Putamen (tissue), 1 donor: ENCODE results near the gene YPEL5.
"Not testable (repeated sequence)": the region's sequence is repeated elsewhere in the genome, so short reads cannot be mapped to it uniquely, and the experiment has no call there.

Experiments used
- DNase-seq: peaks from one replicate; pipeline ENCODE4 v3.0.0-alpha.2; 2016; ENCODE audit warnings: low spot score

Gene YPEL5

DNA sequence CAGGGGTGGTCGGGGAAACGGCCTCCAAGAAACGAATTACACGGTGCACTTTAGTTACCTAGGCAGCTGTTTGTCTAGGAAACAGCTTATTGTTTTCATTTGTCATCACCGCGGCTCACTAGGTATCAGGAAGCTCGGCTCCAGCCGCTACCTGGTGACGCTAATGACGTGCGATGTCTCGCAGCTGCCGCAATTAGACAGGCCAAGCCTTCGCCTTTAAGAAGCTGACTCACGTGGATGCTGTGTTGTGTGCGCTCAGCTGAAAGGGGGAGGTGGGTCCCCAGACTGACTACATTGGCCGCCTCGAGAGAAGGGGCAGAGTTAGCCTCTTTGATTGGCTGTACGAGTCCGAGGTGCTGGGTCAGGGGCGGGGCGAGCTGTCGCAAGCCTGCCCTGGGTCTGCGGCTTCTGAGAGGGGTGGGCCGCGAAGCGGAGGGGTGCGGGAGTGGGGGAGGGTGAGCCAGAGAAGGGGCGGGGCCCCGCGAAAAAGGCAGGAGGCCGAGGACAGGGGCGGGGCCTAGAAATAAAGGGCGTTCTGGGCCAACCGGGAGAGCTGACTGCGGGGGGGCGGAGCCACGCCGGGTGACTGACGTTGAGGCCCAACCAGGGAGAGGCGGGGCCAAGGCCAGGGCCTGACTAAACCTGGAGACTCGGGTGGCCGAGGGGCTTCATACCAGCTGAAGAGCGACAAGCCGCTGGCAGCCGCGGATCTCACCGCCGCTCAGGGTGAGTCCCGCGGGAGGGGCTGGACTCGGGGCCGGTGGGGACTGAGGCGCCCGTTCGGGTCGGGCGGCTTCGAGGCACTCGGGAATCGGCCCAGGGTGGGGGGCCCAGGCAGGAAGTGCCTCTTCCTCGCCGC is at the start of gene YPEL5:
Gene YPEL5 (plus strand): TSS at position 671 of the 859 bp plus-strand sequence. CDS start 9,645 bp downstream, outside the sequence.
- DNase-seq = peak; percentile 99

DNA sequence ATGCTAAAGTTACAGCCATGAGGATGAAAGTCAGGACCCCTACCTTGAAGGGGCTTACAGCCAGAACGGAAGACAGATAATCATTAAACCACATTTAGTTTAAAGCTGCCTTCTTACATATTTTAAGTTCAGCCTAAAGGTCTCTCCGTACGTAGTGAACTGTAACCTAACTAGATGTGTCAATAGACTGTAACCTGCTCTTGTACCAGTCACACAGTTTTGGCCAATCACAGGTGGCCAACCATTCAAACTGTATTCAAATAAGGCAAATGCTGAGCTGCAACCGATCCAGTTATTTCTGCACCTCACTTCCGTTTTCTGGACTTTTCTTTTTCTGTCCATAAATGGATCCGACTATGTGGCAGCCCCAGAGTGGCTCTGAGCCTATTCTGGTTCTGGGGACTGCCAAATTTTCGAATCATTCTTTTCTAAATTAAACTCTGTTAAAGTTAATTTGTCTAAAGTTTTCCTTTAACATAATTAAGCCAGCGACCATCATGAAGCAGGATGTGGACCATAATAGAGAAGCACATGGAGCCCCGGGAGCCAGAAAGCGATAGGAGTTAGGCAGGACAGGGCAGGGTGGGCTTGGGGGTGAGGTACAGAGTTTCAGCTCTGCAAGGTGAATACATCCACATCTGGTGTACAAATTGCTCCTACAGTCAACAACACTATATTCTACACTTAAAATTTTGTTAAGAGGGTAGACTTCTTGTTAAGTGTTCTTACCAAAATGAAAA is 48.4 kb upstream of the YPEL5 start:
- DNase-seq = no peak

DNA sequence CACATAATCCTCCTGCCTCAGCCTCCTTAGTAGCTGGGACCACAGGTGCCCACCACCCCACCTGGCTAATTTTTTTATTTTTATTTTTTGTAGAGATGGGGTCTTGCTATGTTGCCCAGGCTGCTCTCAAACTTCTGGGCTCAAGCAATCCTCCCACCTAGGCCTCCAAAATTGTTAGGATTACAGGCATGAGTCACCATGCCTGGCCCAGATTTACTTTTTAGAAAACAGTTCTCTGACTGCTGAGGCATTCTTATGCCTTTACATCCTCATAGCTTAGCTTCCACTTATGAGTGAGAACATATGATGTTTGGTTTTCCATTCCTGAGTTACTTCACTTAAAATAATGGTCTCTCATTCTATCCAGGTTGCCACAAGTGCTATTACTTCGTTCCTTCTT is 47.4 kb upstream of the YPEL5 start:
- DNase-seq = not testable (repeated sequence)

DNA sequence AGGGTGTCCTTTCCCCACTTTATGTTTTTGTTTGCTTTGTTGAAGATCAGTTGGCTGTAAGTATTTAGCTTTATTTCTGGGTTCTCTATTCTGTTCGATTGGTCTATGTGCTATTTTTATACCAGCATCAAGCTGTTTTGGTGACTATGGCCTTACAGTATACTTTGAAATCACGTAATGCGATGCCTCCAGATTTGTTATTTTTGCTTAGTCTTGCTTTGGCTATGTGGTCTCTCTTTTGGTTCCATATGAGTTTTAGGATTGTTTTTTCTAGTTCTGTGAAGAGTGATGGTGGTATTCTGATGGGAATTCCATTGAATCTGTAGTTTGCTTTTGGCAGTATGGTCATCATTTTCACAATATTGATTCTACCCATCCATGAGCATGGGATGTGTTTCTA is 46.1 kb upstream of the YPEL5 start:
- DNase-seq = not testable (repeated sequence)

DNA sequence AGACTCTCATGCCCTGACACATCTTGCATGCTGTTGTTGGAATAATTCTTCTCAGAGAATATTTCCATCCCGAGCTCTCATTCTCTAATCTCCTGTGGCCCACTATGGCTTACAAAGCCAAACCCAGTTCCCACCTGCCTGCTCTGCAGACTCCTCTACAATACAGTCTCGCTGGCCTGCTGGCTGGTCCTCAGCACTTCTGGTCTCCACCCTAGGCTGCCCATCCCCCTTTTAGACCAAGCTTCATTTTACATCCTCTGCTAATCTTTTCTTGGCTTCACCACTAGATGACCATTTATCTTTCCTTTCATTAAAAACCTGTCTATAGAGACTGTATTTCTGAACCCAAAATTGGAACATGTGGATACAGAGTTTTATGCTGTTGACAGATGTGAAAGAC is 42.5 kb upstream of the YPEL5 start:
- DNase-seq = no peak

DNA sequence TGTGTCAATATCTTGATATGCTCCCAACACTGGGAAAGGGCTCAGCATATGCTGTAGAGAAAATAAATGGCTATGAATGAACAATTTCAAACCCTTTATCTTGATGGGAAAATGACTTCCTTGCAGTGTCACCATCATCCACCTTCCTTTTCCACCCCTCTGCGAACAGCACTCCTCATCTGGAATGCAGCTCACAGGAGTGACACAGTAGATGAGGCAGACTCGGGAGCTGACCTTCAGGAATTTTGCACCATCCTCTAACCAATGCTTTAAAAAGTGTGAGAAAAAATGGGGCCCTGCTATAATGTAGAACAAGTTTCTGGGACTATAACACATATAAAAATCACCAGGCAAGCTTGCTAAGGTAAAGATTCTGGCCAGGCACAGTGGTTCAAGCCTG is 41.3 kb upstream of the YPEL5 start:
- no peak for DNase-seq

DNA sequence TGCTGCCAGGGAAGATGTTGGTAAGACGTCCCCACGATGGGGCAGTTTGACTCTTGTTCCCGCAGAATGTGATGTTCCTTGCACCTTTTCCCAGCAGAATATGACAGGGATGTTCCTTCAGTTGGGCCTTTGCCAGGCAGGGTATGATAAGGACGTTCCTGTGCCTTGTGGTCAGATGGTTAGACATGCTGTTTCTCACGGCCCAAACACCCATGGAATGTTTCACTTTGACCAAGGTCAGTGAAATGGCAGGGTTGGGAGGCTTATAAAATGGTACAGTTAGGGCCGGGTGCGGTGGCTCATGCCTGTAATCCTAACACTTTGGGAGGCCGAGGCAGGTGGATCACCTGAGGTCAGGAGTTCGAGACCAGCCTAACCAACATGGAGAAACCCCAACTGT is 40.3 kb upstream of the YPEL5 start:
- DNase-seq = no peak

DNA sequence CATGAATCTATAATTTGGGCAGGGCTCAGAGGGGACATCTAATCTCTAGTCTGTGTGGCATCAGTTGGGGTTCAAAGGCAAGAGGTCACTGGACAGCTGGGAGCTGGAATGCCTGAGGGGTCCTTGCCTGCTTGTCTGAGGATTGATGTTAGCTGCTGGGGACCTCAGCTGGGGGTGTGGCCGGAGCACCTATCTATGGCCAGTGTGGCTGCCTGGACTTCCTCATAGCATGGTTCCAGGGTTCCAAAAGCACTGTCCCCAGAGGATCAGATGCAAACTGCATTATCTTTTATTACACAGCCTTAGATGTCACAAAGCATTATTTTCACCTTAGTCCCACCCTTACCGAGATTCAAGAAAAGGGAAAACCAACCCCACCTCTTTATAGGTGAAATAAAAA is 38.6 kb upstream of the YPEL5 start:
- no peak for DNase-seq

DNA sequence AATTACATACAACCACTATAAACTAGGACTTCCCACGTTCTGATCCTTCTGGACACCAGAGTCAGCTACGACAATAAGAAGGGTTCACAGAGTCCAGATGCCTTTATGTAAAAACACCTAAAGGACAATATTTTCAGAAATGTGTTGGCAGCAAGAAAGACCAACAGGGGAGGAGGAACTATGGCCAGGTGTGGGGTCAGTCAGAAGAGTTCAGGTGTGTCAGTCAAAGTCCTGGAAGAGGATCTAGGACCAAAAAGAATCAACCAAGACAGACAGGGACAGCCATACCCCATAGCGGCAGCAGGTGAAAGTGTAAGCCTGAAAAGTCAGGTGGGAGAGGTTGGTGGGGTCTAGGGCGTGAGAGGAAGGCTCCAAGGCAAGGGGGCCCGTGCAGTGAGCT is 38.0 kb upstream of the YPEL5 start:
- no peak for DNase-seq

DNA sequence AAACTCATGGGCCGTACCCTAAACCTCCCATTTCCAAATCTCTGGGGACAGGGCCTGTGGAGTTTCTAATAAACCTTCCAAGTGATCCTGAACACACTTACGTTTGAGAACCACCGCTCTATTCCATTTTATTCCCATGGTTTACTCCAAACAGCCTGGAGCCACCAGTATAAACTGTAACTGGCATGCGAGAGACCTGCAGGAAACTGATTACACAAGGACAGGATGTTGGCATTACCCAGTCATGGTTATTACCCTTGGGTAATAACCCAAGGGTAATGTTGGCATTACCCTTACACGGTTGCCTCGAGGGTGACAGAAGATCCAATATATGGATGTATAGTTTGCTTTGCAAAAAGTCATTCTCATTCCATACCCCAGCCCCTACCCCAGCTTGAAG is 37.0 kb upstream of the YPEL5 start:
- DNase-seq = no peak

DNA sequence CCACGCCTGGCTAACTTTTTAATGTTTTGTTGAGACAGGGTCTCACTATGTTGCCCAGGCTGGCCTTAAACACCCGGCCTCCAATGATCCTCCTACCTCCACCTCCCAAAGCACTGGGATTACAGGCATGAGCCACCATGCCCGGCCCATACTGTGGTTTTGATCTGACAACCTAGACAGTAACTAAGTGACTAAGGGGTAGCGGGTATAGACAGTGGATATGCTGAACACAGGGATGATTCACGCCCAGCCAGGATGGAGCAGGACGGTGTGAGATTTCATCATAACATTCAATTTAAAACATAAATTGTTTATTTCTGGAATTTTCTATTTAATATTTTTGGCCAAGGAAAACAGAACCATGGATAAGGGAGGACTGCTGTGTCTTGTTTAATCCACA is 36.0 kb upstream of the YPEL5 start:
- DNase-seq = no peak

DNA sequence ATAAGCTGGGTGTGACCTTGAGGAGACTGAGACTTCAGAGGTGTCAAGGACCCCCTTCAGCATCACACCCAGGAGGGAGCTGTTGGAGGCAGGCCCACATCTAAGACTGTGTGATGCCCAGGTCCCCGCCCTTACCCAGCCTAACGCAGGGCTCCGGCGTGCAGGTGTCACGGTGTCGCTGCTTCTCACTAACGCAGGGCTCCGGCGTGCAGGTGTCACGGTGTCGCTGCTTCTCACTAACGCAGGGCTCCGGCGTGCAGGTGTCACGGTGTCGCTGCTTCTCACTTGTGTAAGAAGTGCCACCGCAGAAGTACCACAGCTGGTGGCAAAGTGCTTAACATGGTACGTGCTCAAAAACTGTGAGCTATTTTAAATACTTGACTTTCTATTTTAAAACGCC is 35.6 kb upstream of the YPEL5 start:
- not testable (repeated sequence) for DNase-seq

DNA sequence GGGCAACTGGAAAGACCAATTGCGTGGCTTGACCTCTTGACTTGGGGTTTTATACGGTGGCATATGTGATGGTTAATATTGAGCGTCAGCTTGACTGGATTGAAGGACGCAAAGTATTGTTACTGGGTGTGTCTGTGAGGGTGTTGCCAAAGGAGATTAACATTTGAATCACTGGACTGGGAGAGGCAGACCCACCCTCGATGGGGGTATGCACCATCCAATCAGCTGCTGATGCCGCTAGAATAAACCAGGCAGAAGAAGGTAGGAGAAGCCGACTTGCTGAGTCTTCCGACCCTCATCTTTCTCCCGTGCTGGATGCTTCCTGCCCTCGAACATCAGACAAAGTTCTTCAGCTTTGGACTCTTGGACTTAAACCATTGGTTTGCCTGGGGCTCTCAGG is 34.2 kb upstream of the YPEL5 start:
- DNase-seq = no peak

DNA sequence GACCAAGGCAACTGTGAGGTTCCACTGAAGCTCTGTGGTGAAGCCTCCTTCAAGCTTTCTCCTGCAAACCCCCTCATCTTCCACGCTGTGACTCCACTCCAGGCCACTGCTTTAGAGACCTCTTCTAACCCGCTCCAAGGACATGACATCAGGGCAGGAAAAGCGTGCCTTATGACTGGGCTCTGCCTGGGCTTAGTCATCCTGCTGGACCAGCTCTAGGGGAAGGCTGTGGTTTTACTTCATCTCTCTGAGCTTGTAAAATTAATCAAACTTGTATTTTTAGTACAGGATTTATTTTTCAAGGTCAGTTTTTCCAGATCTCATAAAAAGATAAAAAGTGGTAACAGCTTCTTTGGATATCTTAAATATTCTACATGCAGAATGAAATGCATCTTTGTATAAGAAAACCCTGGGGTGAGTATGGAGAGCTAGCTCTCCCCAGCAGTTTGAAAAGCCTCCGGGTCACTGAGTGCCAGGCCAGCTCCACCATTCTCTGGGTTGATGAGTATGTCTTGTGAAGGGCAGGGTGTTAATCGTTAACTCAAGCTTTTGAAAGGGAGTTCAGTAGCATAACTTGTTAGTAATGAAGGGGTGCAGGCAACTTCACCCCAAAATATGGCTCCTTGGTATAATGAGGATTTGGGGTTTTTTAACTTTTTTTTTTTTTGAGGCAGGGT is 33.1 kb upstream of the YPEL5 start:
- no peak for DNase-seq

DNA sequence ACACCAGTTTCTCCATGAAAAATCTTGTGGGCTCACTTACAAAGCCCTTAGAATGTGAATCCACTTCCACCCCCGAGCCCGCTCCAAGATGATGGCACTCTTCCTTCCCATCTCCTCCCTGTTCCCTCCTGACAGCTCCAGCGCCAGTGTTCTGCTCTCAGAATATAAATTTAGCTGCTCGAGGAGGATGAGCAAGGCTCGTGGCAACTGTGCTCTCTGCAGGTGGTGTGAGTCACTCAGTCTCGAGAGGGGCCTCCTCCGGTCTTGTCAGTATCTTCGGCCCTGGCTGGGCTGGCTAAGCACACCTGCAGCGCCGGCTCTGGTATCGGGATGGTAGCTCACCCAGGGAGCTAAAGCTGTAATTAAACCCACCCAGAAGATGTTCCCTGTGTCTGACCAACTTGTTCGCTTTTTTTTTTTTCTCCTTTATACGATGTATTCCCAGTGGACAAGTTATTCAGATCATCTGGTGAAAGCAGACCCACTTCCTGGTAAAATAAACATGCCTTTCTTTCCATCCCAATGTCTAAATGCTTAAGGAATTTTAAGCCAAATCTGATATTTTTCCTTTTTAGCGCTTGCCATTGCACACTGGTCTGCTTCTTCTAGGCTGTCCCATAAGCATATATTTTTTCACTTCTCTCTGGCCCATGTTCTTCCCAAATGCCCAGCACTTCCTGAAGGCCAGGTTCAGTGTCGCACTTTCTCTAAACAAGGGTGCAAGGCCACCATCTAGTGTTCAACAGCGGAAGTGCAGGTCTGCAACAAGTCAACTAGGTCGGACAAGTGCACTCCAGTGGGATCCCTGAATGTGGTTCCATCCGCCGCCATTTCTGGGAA is 31.4 kb upstream of the YPEL5 start:
- DNase-seq = peak; percentile 82

DNA sequence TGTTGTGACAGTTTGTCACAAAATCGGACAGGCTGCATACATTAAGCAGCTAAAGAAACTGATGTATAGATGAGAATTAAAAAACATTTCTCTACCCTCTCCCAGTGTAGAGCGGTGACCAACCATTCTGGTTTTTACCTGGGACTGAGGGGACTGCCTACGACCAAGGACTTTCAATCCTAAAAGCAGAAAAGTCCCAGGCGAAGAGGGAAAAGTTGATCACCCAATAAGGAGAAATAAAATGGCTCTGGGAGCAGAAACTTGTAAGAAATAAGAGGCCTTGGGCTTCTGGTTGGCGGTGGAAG is 30.9 kb upstream of the YPEL5 start:
- no peak for DNase-seq

DNA sequence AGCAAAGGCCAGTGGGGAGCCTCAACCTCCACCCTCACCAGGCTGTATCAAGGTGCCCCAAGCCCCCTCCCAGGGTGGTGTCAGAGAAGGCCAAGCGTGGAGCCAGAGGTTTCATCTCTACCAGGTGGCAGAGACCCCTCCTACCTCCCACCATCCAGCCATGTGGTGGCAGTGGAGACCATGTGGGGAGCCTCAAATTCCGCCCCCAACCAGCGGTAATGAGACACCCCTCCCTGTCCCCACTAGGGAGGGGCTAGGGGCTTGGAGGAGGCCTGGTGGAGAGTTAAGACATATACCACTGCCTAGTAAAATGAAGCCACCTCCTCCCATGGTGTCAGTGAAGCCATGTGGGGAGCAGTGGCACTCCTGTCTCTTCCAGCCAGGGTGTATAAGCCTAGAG is 24.4 kb upstream of the YPEL5 start:
- DNase-seq = no peak

DNA sequence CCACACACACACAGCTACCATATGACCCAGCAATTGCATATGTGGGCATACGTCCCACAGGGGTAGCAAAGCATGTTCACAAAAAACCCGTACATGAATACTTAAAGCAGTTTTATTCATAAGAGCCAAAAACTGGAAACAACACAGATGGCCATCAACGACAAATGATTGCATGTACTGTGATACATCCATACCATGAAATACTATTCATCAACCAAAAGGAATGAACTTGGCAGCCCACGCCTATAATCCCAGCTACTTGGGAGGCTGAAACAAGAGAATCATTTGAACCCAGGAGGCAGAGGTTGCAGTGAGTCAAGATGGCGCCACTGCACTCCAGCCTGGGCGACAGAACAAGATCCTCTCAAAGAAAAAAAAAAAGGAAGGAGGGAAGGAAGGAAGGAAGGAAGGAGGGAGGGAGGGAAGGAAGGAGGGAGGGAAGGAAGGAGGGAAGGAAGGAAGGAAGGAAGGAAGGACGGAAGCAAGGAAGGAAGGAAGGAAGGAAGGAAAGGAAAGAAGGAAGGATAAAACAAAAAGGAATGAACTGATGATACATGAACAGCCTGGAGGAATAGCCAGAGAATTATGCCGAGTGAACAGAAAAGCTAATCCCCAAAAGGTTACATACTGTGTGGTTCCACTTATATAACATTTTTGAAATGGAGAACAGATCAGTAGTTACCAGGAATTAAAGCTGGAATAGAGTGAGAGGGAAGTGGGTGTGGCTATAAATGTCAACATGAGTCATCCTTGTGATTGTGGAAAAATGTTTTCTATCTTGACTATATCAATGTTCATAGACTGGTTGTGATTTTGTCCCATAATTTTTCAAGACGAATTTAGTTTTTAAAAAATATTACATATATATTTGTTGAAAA is 19.6 kb upstream of the YPEL5 start:
- no peak for DNase-seq

DNA sequence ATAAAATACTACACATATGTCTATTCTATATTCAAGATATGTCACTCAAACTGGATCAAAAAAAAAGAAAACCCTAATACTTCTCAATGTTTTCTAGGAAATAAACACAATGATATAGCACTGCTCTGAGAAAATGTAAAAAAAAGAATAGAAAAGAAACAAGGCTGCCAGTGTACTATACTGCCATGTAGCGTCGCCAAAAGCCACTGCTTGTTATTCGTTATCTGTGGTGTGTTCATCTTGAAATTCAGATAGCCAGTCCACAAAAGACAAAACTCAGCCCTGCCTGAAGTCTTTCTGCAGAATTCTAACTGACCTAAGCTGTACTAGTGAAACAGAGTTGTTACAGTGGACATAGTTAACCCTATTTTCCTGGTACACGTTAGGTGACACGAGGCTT is 12.2 kb upstream of the YPEL5 start:
- DNase-seq = no peak

DNA sequence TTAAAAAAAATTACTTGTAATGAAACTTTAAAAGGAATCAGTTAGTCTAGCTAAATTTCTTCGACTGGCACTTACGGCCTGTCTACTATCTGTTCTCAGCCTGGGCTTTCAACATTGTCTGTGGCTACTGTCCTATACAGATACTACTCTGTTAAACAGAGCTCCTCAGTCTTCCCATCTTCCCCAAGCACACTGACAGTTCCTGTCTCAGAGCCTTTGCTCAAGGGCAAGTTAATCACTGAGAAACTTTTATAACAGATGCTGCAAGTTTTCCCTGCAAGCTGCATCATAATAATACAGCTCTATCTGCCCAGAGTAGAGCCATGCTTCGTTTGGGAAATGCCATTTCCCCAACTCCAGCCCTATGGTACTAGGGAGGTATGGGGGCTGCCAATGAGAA is 11.3 kb upstream of the YPEL5 start:
- DNase-seq = no peak

DNA sequence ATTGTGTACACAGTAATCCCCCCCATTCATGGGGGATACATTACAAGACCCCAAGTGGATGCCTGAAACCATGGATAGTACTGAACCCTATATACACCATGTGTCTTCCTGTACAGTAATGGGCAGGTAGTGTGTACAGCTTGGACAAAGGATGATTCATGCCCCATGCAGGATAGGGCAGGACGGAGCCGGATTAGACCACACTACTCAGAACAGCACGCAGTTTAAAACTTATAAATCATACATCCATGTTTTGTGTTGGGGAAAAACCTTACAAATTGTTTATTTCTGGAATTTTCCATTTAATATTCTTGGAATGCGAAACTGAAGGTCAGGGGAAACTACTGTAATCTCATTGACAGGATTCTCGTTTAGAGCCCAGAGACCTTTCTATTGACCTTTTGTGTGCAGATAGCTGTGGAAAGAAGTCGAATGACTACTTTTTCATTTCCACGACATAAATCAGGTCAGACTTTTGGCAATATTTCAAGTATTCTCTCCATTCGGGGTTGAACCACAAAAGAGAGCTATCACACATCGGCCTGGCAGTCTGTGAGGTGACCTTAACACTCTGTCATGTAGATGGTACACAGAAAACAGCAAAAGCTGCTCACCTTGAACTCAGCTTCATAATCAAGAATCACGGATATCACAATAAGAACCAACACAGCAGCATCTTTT is 9.9 kb upstream of the YPEL5 start:
- no peak for DNase-seq
